ENCODE data around the gene CELSR1. TPM values are rescaled to one million over a fixed set of nuclear protein-coding genes. Genes with fewer than 3 reads are reported as not detected.

The CELSR1 gene
- total RNA-seq, 1 donor from 2014 or later, result 27.6 TPM

DNA sequence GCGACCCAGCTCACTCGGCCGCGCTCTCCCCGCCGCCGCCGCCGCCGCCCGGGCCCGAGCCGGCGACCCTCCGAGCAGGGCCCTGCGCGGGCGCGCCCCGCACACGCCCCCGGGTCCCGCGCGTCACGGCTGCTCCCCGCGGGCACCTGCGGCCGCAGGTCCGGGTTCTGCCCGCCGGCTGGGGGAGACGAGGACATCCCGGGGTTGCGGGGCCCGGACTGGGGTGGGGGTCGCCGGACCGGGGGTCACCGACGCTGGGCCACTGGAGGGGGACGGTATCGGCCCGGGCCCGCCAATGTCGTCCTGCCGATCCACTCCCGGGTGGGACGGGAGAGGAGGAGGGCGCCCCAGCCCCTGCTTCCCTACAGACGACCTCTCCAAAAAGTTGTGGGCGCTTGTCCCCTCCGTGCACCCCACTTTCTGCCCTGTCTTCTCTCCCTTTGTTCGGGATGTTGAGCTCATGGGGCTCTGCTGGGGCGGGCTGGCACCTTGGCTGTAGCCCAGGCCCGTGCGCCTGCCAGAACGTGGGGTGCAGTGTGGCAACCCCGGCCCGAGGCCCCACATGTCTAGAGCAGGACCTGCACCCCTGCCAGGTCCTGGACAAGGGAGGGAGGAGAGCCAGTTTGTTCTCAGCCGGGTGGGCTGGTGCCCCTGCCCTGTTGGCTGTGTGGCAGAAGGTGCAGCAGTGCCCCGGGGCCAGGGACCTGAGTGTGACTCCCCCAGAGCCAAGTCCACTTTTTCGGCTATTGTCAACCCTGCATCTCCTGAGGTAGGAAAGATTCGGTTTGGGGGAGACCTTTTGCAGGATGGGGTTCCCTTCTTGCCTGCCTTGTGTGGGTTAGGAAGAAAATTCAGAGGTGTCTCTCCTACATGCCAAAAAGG, 40.2 kb upstream of the CELSR1 start:
- no peaks in the 10 kb centered on the region for H3K27me3 ChIP-seq (ENCODE audit: insufficient read depth, low read length)
- peak overlapping the region; percentile 91 for H3K4me2 ChIP-seq (ENCODE audit: low read length)
- FAIRE-seq (no peak), DNase-seq (ENCODE audit: low read depth) (no peak)
- no peaks in the 10 kb centered on the region for H3K36me3 ChIP-seq (ENCODE audit: insufficient read depth, low read length)
- no peak overlapping the region for H3K27ac ChIP-seq (ENCODE audit: low read depth, low read length)
- peaks cover 23% of the 10 kb centered on the region for H3K4me1 Mint-ChIP-seq (ENCODE audit: low read depth, unreplicated experiment)
- H3K4me1 ChIP-seq (ENCODE audit: insufficient read depth, low read length), result peaks cover 22% of the 10 kb centered on the region
- TF ChIP-seq CTCF (IDR thresholded peaks at IDR 0.05; ENCODE audit: insufficient read depth, low read depth, low read length), result no peak
- TF ChIP-seq EZH2 (IDR thresholded peaks at IDR 0.05; ENCODE audit: insufficient read depth, low read length), result no peak
- H3K79me2 ChIP-seq (ENCODE audit: insufficient read depth, low read length), result peaks cover 32% of the 10 kb centered on the region
- no peaks in the 10 kb centered on the region for H3K9me3 ChIP-seq (ENCODE audit: insufficient read depth, low read depth, low read length)
- H3K9ac ChIP-seq (ENCODE audit: low read length), result peak overlapping the region; percentile 69
- peak overlapping the region; percentile 85 for H3K4me3 Mint-ChIP-seq (ENCODE audit: unreplicated experiment)
- peaks cover 5% of the 10 kb centered on the region for H3K36me3 Mint-ChIP-seq (ENCODE audit: low read depth, unreplicated experiment)
- no peak overlapping the region for H3K27ac Mint-ChIP-seq (ENCODE audit: unreplicated experiment)
- peak overlapping the region; percentile 59 for H3K4me3 ChIP-seq (ENCODE audit: insufficient read depth, low read depth, low read length)
- H4K20me1 ChIP-seq (ENCODE audit: insufficient read depth, low read length), result peaks cover 46% of the 10 kb centered on the region
- no peak overlapping the region for H2AFZ ChIP-seq (ENCODE audit: low read depth, low read length)
- H3K27me3 Mint-ChIP-seq (ENCODE audit: low read depth, unreplicated experiment), result peaks cover 12% of the 10 kb centered on the region
- H3K9me3 Mint-ChIP-seq (ENCODE audit: unreplicated experiment), result peaks cover 2% of the 10 kb centered on the region

- H3K4me3 Mint-ChIP-seq (ENCODE audit: unreplicated experiment), result peak overlapping the region; percentile 80
- Histone ChIP-seq H3K36me3 (ENCODE audit: insufficient read depth, low read length) (no peaks in the 10 kb centered on the region), H3K9ac (ENCODE audit: low read length) (peak overlapping the region; percentile 69), H3K79me2 (ENCODE audit: insufficient read depth, low read length) (peaks cover 23% of the 10 kb centered on the region), H4K20me1 (ENCODE audit: insufficient read depth, low read length) (peaks cover 37% of the 10 kb centered on the region), H3K4me3 (ENCODE audit: insufficient read depth, low read depth, low read length) (peak overlapping the region; percentile 59), H3K4me2 (ENCODE audit: low read length) (peak overlapping the region; percentile 91), H3K4me1 (ENCODE audit: insufficient read depth, low read length) (peaks cover 22% of the 10 kb centered on the region), H3K27me3 (ENCODE audit: insufficient read depth, low read length) (no peaks in the 10 kb centered on the region), H3K9me3 (ENCODE audit: insufficient read depth, low read depth, low read length) (peaks cover 5% of the 10 kb centered on the region), H2AFZ (ENCODE audit: low read depth, low read length) (peak overlapping the region; percentile 84), H3K27ac (ENCODE audit: low read depth, low read length) (no peak overlapping the region)
- peaks cover 6% of the 10 kb centered on the region for H3K9me3 Mint-ChIP-seq (ENCODE audit: unreplicated experiment)
- no peak for FAIRE-seq
- no peak for TF ChIP-seq EZH2 (IDR thresholded peaks at IDR 0.05; ENCODE audit: insufficient read depth, low read length)
- no peak for TF ChIP-seq CTCF (IDR thresholded peaks at IDR 0.05; ENCODE audit: insufficient read depth, low read depth, low read length)
- peaks cover 23% of the 10 kb centered on the region for H3K4me1 Mint-ChIP-seq (ENCODE audit: low read depth, unreplicated experiment)
- H3K27ac Mint-ChIP-seq (ENCODE audit: unreplicated experiment), result no peak overlapping the region
- DNase-seq (ENCODE audit: low read depth), result no peak
- peaks cover 2% of the 10 kb centered on the region for H3K36me3 Mint-ChIP-seq (ENCODE audit: low read depth, unreplicated experiment)
- H3K27me3 Mint-ChIP-seq (ENCODE audit: low read depth, unreplicated experiment), result peaks cover 12% of the 10 kb centered on the region
Measured at GRCh38 chr22:46576556-46577367, 39.3 kb upstream of the CELSR1 start.
